ENCODE measurements around the gene HADHB. TPM values are rescaled to one million over a fixed set of nuclear protein-coding genes. Genes with fewer than 3 reads are reported as not detected.
"Not testable (repeated sequence)": the region's sequence is repeated elsewhere in the genome, so short reads cannot be mapped to it uniquely, and the experiment has no call there.

The HADHB gene
- total RNA-seq, 1 donor from 2014 or later, result 93.4 TPM

- peak in 1 of 2 donors; percentile 68 for DNase-seq (ENCODE audit: low spot score in 2 of 2)
- H3K27ac ChIP-seq, result peak overlapping the region; percentile 80 to 86
- intact Hi-C loops (cut with DNase I), result loop anchor here (1.0 kb wide), 1 partner anchor 55 kb away; the partner anchor contains the start of genes HADHA and HADHB
Observed at GRCh38 chr2:26299471-26300101, 54.8 kb downstream of the HADHB start.

GRCh38 chr2:26300234-26300925 is 55.6 kb downstream of the HADHB start:
- Histone ChIP-seq H3K27me3 (no peaks in the 10 kb centered on the region), H3K36me3 (no peaks in the 10 kb centered on the region), H3K27ac (peak overlapping the region; percentile 80 to 86), H3K9me3 (no peaks in the 10 kb centered on the region), H3K4me3 (peak overlapping the region; percentile 59 to 73), H3K4me1 (peaks cover 4 to 14% of the 10 kb centered on the region in 2 donors)
- no peak for DNase-seq (ENCODE audit: low spot score in 2 of 2)
- no peak for TF ChIP-seq CTCF (IDR thresholded peaks at IDR 0.05)
- intact Hi-C loops (cut with DNase I), result no loop called here

More at GRCh38 chr2:26299471-26300101, 54.8 kb downstream of the HADHB start:
- H3K9me3 ChIP-seq, result no peaks in the 10 kb centered on the region
- no peaks in the 10 kb centered on the region for H3K36me3 ChIP-seq
- H3K27me3 ChIP-seq, result no peaks in the 10 kb centered on the region
- H3K4me1 ChIP-seq, result peaks cover 4 to 14% of the 10 kb centered on the region in 2 donors
- TF ChIP-seq CTCF (IDR thresholded peaks at IDR 0.05), result no peak
- H3K4me3 ChIP-seq, result peak overlapping the region; percentile 59 to 73

- H3K27me3 ChIP-seq, result no peaks in the 10 kb centered on the region
- no peak for TF ChIP-seq CTCF (IDR thresholded peaks at IDR 0.05)
- intact Hi-C loops (cut with DNase I), result no loop called here
- H3K4me1 ChIP-seq, result peaks cover 4 to 14% of the 10 kb centered on the region in 2 donors
- DNase-seq (ENCODE audit: low spot score in 2 of 2), result no peak
- H3K4me3 ChIP-seq, result no peak overlapping the region
- H3K27ac ChIP-seq, result no peak overlapping the region
- no peaks in the 10 kb centered on the region for H3K36me3 ChIP-seq
- H3K9me3 ChIP-seq, result no peaks in the 10 kb centered on the region
Observed at GRCh38 chr2:26302846-26303245, 58.1 kb downstream of the HADHB start.

- H3K27me3 ChIP-seq; DNase-seq (ENCODE audit: low spot score in 2 of 2); H3K36me3 ChIP-seq; H3K4me1 ChIP-seq; intact Hi-C loops (cut with DNase I); H3K27ac ChIP-seq; H3K9me3 ChIP-seq; H3K4me3 ChIP-seq: not testable (repeated sequence)
Observed at GRCh38 chr2:26305094-26305493, 60.4 kb downstream of the HADHB start.

- no peak for TF ChIP-seq CTCF (IDR thresholded peaks at IDR 0.05)
- no peak for DNase-seq (ENCODE audit: low spot score in 2 of 2)
- H3K4me1 ChIP-seq, result no peaks in the 10 kb centered on the region
- no peak overlapping the region for H3K4me3 ChIP-seq
- no peaks in the 10 kb centered on the region for H3K27me3 ChIP-seq
- no peaks in the 10 kb centered on the region for H3K9me3 ChIP-seq
- intact Hi-C loops (cut with DNase I), result no loop called here
- H3K27ac ChIP-seq, result no peak overlapping the region
- no peaks in the 10 kb centered on the region for H3K36me3 ChIP-seq
Observed at GRCh38 chr2:26305540-26305939, 60.8 kb downstream of the HADHB start.

GRCh38 chr2:26309921-26310320 is 65.2 kb downstream of the HADHB start:
- H3K27ac ChIP-seq, result no peak overlapping the region
- no peak overlapping the region for H3K4me3 ChIP-seq
- H3K4me1 ChIP-seq, result no peaks in the 10 kb centered on the region
- no peak for TF ChIP-seq CTCF (IDR thresholded peaks at IDR 0.05)
- H3K9me3 ChIP-seq, result no peaks in the 10 kb centered on the region
- DNase-seq (ENCODE audit: low spot score in 2 of 2), result no peak
- no peaks in the 10 kb centered on the region for H3K27me3 ChIP-seq
- intact Hi-C loops (cut with DNase I), result no loop called here
- H3K36me3 ChIP-seq, result no peaks in the 10 kb centered on the region
